ENCODE results near the gene TTLL1. TPM values are rescaled to one million over a fixed set of nuclear protein-coding genes. Genes with fewer than 3 reads are reported as not detected.
"Not testable (repeated sequence)": the region's sequence is repeated elsewhere in the genome, so short reads cannot be mapped to it uniquely, and the experiment has no call there.

The TTLL1 gene
- total RNA-seq, 2 donors from 2014 or later, result 8.8 to 22.3 TPM

GRCh38 chr22:43110444-43110926 lies 21.3 kb upstream of the TTLL1 start, which contains the start of gene BIK:
TSS of gene BIK (plus strand) at chr22:43110750. CDS start at chr22:43124023, 13,273 bp downstream.
- no peaks in the 10 kb centered on the region for H3K36me3 ChIP-seq
- intact Hi-C loops (cut with DNase I), result no loop called here
- peaks cover 13% of the 10 kb centered on the region for H3K4me1 ChIP-seq (replicated peaks)
- no peaks in the 10 kb centered on the region for H3K27me3 ChIP-seq (replicated peaks; ENCODE audit: insufficient read depth)
- WGBS, result under 1% methylated on average over 23 of the region's 49 CpGs
- H3K27ac ChIP-seq, result peak within 1 kb of the TSS; percentile 78 to 89
- no peaks in the 10 kb centered on the region for H3K9me3 ChIP-seq
- H3K4me3 ChIP-seq, result peak within 1 kb of the TSS; percentile 59 to 83
- peak; percentile 68 for DNase-seq (ENCODE audit: low spot score)
- TF ChIP-seq, protein P1, sequence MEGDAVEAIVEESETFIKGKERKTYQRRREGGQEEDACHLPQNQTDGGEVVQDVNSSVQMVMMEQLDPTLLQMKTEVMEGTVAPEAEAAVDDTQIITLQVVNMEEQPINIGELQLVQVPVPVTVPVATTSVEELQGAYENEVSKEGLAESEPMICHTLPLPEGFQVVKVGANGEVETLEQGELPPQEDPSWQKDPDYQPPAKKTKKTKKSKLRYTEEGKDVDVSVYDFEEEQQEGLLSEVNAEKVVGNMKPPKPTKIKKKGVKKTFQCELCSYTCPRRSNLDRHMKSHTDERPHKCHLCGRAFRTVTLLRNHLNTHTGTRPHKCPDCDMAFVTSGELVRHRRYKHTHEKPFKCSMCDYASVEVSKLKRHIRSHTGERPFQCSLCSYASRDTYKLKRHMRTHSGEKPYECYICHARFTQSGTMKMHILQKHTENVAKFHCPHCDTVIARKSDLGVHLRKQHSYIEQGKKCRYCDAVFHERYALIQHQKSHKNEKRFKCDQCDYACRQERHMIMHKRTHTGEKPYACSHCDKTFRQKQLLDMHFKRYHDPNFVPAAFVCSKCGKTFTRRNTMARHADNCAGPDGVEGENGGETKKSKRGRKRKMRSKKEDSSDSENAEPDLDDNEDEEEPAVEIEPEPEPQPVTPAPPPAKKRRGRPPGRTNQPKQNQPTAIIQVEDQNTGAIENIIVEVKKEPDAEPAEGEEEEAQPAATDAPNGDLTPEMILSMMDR (IDR thresholded peaks at IDR 0.05), result peak in 1 of 4 experiments; percentile 11
- TF ChIP-seq POLR2A (IDR thresholded peaks at IDR 0.05) (peak; percentile 61), POLR2AphosphoS5 (IDR thresholded peaks at IDR 0.05) (no peak)

DNA sequence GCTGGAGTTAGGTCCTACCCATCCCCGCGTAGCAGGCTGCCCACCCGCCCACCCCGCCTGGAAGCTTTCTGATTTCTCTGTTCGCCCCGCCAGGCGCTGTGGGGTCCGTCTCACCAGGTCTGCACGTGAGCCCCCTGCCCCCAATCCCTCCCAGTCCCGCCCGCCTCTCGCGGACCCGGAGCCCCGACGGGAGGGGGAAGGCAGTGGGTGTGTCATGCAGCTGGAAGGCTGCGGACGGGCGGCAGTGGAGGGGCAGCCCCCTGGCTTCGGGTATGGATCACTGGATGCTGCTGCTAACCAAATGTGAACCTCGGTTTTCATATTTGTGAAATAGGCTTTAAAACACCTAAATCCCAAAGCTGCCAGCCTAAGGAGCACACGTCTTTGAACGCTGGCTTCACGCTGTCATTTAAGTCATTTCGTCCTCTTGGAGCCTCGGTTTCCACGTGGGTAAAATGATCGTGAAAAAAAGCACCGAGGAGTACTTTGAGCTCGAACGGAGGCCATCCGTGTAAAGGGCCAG lies 20.8 kb upstream of the TTLL1 start:
- H3K27me3 ChIP-seq (replicated peaks; ENCODE audit: insufficient read depth), result no peaks in the 10 kb centered on the region
- H3K4me1 ChIP-seq (replicated peaks), result peaks cover 8% of the 10 kb centered on the region
- peak overlapping the region; percentile 59 to 83 for H3K4me3 ChIP-seq
- H3K36me3 ChIP-seq, result no peaks in the 10 kb centered on the region
- no peak for DNase-seq (ENCODE audit: low spot score)
- H3K27ac ChIP-seq, result peak overlapping the region; percentile 78 to 89
- intact Hi-C loops (cut with DNase I), result no loop called here
- TF ChIP-seq, protein P1 (IDR thresholded peaks at IDR 0.05), result no peak
- TF ChIP-seq POLR2AphosphoS5 (IDR thresholded peaks at IDR 0.05), result no peak
- no peak for TF ChIP-seq POLR2A (IDR thresholded peaks at IDR 0.05)
- H3K9me3 ChIP-seq, result no peaks in the 10 kb centered on the region
- WGBS, result 7% methylated on average over 32 of the region's 32 CpGs

DNA sequence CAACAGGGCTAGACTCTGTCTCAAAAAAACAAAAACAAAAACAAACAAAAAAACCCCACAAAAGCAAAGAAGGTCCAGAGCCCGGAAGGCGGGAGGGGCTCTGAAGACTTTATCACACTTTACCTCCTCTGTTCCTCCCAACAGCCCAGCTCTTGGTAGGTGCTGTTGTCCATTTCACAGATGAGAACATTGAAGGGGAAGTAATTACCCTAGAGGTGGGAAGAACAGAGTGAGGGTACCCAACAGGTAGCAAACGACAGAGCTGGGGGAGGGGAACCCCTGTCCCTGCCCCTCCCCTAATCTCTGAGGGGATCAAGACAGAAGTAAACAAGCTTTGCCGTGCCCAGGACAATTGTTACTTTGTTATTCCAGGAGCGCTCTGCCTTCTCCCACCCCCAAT lies 20.3 kb upstream of the TTLL1 start:
- Histone ChIP-seq H3K36me3 (no peaks in the 10 kb centered on the region), H3K4me1 (replicated peaks) (peaks cover 5% of the 10 kb centered on the region), H3K9me3 (no peaks in the 10 kb centered on the region), H3K27me3 (replicated peaks; ENCODE audit: insufficient read depth) (no peaks in the 10 kb centered on the region), H3K4me3 (no peak overlapping the region), H3K27ac (no peak overlapping the region)
- TF ChIP-seq, protein P1 (IDR thresholded peaks at IDR 0.05), result no peak
- TF ChIP-seq POLR2AphosphoS5 (IDR thresholded peaks at IDR 0.05), result no peak
- no peak for DNase-seq (ENCODE audit: low spot score)
- WGBS, result 39% methylated on average over 5 of the region's 5 CpGs
- intact Hi-C loops (cut with DNase I), result no loop called here

DNA sequence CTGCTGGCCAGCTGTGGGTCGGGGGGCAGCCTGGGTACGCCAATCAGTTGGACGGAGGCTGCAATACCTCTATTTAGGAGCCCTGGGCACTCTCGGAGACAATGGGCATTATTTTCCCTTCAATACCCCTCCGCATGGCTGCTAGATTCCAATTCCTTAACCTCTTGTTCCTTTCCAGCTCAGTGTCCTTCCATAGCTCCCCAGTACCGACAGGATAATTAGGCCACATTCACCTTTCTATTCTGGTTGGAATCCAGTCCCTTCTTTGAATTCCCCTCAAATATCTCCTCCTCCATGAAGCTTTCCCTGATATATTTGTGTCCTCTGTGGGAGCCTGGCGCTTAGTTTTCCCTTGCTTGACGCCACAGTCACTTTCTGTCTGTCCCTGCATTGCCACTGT lies 17.1 kb upstream of the TTLL1 start:
- TF ChIP-seq, protein P1 (IDR thresholded peaks at IDR 0.05), result no peak
- TF ChIP-seq POLR2A (IDR thresholded peaks at IDR 0.05) (no peak), POLR2AphosphoS5 (IDR thresholded peaks at IDR 0.05) (no peak)
- Histone ChIP-seq H3K4me3 (no peak overlapping the region), H3K9me3 (no peaks in the 10 kb centered on the region), H3K27ac (no peak overlapping the region), H3K27me3 (replicated peaks; ENCODE audit: insufficient read depth) (no peaks in the 10 kb centered on the region), H3K4me1 (replicated peaks) (no peaks in the 10 kb centered on the region), H3K36me3 (no peaks in the 10 kb centered on the region)
- no peak for DNase-seq (ENCODE audit: low spot score)
- intact Hi-C loops (cut with DNase I), result no loop called here
- 94% methylated on average over 8 of the region's 8 CpGs for WGBS

DNA sequence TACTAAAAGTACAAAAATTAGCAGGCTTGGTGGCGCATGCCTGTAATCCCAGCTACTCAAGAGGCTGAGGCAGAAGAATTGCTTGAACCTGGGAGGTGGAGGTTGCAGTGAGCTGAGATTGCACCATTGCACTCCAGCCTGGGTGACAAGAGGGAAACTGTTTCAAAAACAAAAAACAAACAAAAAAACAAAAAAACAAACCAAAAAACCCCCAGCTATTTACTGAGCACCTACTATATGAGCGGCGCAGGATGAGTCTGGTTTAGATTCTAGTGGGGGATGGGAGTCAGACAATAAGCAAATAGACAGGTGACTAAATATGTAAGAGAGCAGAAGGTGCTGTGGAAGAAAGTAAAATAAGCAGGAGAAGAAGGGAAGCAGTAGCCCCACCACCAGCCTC lies 15.8 kb upstream of the TTLL1 start:
- H3K4me3 ChIP-seq; intact Hi-C loops (cut with DNase I); H3K4me1 ChIP-seq (replicated peaks); H3K36me3 ChIP-seq; H3K9me3 ChIP-seq; H3K27me3 ChIP-seq (replicated peaks; ENCODE audit: insufficient read depth); DNase-seq (ENCODE audit: low spot score): not testable (repeated sequence)
- WGBS, result 100% methylated on average over 3 of the region's 3 CpGs
- peak overlapping the region in 1 of 2 donors; percentile 41 for H3K27ac ChIP-seq

GRCh38 chr22:43104056-43104625 lies 14.9 kb upstream of the TTLL1 start:
- intact Hi-C loops (cut with DNase I); H3K4me1 ChIP-seq (replicated peaks); H3K36me3 ChIP-seq; H3K9me3 ChIP-seq; H3K4me3 ChIP-seq; H3K27me3 ChIP-seq (replicated peaks; ENCODE audit: insufficient read depth); DNase-seq (ENCODE audit: low spot score): not testable (repeated sequence)
- 65% methylated on average over 15 of the region's 15 CpGs for WGBS
- H3K27ac ChIP-seq, result peak overlapping the region in 1 of 2 donors; percentile 41
